HG02763 (cell line): Measurements from ENCODE around the gene METAP2.
"Not testable (repeated sequence)": the region's sequence is repeated elsewhere in the genome, so short reads cannot be mapped to it uniquely, and the experiment has no call there.

Experiments
- ATAC-seq: cut with Tn5 transposase; IDR thresholded peaks from one replicate; pipeline ENCODE4 v1.9.1; 2021; ENCODE audit warnings: mild to moderate bottlenecking, moderate library complexity; ENCODE audit not compliant: unreplicated experiment

Gene METAP2

DNA sequence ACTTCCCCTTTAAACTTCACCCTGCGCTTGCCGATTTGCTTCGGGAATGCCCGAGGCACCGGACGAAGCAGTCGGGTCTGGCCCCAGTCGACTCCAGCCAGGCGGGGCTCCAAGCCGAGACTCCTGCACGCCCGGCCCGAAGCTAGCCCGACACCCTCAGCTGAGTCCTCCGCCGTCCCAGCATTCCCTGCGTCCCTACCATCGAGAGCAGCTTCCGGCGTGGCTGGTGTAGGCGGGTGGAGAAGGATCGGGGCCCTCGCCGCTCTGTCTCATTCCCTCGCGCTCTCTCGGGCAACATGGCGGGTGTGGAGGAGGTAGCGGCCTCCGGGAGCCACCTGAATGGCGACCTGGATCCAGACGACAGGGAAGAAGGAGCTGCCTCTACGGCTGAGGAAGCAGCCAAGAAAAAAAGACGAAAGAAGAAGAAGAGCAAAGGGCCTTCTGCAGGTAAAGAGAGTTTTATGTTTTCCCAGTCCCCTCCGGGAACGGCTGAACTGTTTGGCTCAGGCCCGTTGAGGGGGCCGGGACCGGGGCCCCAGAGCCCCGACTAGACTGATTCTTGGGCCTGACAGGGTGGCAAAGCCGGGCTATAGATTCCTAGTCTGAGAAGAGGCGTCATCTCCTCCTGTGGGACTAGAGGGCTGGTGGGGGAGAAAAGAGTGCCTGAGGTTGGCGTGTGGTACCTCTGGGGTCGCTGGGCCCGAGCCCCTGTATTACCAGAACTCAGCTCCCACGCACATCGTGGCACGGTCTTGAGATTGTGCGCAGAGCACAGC is at the start of gene METAP2:
TSS of gene METAP2 (plus strand) at position 269 of the 776 bp plus-strand sequence. CDS start at position 297, 28 bp downstream.
- ATAC-seq, result peak; percentile 98

DNA sequence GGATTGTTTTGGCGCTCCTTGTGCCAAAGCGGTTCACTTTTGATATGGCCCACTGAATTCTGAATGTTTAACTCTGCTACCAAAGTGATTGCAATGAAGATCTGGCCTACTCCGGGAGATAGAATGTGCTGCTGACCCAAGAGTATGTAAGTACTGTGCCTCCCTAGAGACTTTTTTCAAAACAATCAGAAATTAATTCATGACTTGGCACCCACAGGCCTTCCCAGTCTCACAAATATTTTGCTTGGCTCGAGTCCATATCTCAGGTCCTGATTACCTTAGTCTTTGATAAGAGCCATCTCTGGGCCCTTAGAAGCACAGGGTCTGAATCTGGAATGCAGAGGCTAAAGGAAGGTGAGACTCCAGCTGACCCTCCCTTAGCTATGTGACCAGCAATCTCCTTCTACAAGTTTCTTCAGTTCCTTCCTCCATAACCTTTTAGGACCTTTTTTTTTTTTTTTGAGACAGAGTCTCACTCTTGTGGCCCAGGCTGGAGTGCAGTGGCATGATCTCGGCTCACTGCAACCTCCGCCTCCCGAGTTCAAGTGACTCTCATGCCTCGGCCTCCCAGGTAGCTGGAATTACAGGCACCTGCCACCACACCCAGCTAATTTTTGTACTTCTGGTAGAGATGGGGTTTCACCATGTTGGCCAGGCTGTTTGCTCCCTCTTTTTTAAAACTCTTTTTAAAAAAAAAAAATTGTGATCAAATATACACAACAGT is 49.5 kb upstream of the METAP2 start:
- ATAC-seq, result no peak

DNA sequence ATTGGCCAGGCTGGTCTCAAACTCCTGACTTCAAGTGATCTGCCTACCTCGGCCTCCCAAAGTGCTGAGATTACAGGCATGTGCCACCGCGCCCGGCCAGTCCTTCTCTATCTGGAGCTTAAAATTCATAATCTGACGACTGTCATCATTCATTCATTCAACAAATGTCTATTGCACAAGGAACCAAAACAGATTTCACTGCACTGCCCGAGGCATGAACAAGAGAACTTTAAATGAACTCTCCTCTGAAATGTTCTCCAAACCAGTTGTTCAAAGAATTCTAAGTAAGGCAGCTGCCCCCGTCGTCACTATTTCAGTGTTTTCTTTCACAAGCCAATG is 44.8 kb upstream of the METAP2 start:
- ATAC-seq, result no peak

DNA sequence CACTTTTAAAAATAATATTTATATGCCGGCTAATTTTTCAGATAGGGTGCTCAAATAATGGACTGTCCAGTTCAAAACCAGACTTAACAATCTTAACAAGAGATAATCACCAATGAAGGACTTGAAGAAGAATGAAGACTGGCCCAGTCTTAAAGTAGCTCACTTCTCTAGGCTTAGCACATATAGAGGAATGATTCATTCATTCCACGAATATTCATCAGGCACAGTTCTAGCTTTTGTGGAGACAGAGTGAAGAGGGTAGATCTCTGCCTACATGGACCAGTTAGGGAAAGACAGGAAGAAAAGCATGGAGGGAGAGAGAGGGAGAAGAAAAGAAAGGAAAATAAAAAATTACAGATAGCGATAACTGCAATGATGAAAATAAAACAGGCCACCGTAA is 42.8 kb upstream of the METAP2 start:
- no peak for ATAC-seq

DNA sequence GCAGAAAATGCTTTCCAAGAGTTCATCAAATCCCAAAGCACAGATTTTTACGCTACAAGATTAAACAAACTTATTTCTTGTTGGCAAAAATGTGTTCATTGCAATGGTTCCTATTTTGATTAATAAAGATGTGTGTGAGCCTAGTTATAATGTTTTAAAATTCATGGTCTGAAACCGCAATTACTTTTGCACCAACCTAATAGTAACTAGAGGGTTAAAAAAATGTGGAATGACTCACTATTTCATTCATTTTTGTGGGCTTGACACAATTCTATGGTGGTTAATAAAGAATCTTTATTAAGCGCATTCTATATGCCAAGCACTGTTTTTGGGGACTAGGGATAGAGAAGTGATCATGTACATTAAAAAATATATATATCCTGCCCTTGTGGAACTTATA is 38.6 kb upstream of the METAP2 start:
- no peak for ATAC-seq

DNA sequence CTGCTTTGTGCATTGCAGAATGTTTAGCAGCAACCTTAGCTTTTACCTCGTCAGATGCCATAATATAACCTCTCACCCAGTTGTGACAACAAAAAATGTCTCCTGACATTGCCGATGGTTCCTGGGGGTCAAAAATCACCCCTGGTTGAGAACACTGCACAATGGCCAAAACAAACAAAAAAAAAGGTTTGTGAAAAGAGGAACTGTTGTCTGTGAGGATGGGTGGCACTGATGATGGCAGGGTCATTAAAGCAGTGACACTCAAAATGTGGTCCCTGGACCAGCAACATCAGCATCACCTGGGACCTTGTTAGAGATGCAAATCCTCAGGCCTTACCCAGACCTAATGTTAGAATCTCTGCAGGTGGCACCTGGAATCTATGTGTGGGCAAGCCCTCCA is 36.4 kb upstream of the METAP2 start:
- ATAC-seq, result no peak

DNA sequence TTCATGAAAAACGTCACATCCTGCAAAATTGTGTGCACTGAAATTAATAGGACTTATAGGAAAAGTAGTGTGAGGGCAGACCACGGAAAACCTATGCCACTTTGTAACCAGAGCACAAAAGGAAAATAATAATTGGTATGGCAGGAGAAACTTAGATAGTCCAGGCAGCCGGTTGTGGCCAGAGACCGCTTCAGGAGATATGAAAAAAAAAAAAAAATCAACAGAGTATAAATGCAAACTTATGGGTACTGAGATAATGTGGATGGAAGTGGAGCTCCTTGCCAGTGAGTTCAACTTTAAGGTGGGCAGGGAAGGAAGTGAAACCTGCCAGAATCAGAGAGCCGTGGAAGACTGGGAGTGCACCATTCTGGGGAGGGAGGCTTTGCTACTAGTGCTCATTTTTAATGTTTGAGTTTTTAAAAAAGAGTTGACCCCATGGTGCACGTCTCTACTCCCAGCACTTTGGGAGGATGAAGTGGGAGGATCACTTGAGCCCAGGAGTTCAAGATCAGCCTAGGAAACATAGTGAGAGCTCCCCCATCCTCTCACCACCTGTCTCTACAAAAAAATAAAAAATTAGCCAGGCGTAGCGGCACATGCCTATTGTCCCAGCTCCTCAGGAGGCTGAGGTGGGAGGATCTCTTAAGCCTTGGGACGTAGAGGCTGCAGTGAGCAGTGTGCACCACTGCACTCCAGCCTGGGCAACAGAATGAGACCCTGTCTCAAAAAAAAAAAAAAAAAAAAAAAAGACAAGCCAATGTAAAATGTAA is 34.3 kb upstream of the METAP2 start:
- no peak for ATAC-seq

DNA sequence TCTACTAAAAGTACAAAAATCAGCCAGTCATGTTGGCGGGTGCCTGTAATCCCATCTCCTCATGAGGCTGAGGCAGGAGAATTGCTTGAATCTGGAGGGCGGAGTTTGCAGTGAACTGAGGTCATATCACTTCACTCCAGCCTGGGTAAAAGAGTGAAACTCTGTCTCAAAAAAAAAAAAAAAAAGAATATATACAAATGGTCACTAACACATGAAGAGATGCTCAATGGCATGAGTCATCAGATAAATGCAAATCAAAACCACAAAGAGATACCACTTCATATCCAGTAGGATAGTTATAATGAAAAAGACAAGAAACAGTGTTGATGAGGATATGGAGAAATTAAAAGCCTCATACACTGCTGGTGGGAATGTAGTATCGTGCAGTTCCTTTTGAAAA is 33.6 kb upstream of the METAP2 start:
- ATAC-seq, result no peak

DNA sequence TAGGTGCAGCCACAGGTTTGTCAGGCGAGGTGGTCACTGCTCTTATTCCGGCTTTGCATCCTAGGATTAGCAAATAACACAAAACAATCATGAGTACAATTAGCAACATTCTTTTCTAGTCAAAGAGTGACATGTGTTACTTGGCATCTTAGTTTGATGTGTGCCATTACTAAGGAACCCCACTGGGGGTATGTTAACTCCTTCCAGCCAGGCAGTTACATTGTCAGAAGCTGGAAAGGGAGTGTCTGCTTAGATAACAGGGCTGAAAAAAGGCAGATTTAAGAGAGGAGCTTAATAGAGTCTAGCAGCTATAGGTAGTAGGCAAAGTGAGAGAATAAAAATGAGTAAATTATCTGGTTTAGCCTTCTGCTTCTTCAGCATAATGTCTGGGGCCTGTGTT is 30.5 kb upstream of the METAP2 start:
- no peak for ATAC-seq

DNA sequence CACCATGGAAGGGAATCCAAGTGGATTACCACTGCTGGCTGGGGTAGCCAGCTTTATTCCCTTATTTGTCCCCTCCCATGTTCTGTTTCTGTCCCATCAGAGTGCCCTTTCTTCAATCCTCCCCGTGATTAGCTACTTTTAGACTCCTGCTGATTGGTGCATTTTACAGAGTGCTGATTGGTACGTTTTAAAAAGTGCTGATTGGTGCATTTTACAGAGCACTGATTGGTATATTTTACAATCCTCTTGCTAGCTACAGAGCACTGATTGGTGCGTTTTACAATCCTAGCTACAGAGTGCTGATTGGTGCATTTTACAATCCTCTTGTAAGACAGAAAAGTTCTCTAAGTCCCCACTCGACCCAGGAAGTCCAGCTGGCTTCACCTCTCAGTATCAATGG is 28.9 kb upstream of the METAP2 start:
- ATAC-seq, result not testable (repeated sequence)

DNA sequence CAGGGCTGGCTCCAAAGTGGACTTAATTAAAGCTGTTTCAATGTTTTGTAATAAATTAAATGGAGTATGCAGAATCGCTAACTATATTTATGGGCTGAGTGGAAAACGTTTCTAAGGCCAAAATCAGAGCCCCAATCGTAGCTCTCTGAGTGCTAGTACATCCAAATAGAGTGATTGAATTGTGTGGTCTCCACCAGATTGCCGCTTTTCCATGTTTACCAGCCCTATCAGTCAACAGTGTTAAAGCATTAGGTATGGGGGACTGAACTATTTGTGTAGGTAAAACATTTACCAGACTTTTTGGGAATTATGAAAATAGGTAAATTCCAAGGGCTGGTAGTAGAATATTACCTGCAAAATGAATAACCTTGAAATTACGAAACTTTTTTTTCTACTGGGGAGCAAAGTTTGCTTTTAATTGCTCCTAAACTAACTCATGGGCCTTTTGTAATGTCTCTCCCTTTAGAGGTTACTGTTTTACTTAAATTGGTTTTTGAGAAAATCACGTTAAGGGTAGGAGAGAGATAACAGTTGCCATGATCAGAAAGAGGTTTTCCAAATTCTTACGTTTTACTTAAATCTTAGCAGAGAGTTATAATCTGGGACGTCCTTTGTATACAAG is 28.0 kb upstream of the METAP2 start:
- no peak for ATAC-seq

DNA sequence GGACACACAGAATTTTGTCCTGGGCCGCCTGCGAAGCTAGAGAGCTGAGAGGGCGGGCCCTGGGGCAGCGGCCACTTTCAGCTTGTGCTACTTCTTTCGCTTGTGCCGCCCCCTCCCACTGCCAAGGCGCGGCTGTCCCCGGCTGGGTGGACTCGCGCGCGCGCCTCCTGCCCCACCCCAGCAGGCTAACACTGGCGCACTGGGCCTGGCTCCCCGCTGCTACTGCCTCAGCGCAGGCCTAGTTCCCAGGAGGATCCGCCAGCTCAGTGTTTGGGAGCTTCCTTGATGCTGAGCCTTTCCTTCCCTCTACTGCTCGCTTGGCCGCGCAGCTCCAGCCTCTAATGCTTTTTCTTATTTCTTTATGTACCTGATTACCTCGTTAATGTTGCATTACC is 27.4 kb upstream of the METAP2 start:
- ATAC-seq, result no peak

DNA sequence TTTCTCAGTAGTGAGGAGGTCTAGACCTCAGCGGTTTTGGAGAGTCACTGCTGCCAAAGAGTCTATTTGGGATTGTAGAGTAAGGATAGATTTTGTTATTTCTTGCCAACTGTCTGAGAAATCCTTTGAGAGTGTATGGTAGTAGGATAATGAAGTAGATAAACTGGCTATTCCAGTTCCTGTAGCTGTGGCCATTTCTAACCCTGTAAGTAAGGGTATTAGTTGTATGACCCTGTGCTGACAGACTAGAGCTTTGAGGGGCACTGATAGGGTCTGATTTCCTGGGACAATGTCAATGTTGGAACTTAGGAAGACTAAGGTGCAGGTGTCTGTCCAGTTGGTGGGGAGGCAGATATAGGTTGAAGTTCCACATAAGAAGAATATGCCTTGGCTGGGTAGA is 24.3 kb upstream of the METAP2 start:
- ATAC-seq, result not testable (repeated sequence)

DNA sequence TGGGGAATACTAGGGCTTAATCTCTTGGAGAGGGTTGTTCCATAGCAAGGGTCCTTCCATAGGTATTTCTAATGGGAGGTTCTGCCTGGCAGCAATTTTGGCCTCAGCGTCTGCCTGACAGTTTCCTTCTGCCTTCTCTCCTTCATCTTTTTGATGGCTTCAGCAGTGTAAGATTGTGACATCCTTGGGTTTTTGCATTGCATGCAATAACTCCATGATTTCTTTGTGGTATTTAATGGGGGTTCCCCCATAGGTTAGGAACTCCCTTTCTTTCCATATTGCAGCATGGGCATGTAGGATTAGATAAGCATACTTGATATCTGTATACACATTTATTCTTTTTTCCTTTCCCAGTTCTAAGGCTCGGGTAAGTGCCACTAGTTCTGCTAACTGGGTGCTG is 21.5 kb upstream of the METAP2 start:
- not testable (repeated sequence) for ATAC-seq

DNA sequence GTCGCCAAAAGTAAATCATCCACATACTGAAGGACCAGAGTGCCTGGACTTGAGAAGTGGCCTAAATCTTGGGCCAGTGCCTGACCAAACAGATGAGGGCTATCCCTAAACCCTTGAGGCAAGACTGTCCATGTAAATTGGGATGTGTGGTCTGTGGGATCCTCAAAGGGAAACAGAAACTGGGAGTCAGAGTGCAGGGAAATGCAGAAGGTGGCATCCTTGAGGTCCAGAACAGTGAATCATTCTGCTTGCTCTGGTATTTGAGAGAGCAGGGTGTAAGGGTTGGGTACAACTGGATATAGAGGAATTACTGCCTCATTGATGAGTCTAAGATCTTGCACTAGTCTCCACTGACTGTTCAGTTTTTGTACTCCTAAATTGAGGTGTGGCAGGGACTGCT is 20.1 kb upstream of the METAP2 start:
- not testable (repeated sequence) for ATAC-seq

DNA sequence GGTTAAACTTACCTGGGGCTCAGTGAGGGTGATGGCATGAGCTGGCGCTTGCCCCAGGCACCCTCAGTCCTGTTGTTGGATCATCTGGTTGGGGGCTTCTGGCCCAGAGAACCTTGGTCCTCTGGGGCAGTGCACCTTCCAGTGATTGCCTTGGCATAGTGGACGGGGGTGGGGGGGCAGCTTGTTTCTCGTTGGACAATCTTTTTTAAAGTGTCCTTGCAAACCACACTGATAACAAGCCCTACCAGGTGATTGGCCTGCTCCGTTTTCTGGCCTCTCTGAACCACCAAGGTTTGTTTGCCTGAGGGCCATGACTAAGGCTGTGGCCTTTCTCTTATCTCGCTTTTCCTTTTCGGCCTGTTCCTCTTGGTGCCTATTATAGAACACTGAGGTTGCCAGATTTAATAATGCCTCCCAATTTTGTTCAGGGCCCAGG is 19.2 kb upstream of the METAP2 start:
- not testable (repeated sequence) for ATAC-seq

DNA sequence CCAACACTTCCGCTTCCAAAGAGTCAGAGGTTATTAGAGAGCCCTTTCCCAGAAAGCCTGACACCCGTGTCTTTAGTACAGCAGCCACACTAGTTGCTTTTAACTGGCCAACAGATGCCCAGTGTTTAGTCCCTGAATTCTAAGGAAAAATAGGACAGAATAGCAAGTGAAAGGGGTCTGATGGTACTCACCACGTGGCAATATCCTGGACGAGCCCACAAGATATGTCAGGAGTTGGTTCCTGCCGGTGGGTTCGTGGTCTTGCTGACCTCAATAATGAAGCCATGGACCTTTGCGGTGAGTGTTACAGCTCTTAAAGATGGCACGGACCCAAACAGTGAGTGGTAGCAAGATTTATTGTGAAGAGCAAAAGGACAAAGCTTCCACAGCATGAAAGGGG is 16.3 kb upstream of the METAP2 start:
- ATAC-seq, result not testable (repeated sequence)

DNA sequence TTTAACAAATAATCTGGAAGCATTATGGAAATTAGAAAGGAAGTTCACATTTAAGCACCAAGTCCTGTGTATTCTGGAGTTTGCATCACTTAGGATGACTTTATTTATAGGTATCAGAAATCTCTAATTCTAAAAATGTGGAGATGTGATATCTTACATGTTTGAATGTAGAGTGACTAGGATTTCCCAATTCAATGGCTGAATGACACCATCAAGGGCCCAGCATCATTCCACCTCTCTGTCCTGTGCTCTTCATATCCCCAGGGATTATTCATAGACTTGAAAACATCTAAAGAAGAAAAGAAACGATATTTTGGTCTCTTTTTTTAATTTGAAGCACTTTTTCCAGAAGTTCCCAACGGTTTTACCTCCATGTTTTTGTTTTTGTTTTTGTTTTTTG is 15.2 kb upstream of the METAP2 start:
- no peak for ATAC-seq

DNA sequence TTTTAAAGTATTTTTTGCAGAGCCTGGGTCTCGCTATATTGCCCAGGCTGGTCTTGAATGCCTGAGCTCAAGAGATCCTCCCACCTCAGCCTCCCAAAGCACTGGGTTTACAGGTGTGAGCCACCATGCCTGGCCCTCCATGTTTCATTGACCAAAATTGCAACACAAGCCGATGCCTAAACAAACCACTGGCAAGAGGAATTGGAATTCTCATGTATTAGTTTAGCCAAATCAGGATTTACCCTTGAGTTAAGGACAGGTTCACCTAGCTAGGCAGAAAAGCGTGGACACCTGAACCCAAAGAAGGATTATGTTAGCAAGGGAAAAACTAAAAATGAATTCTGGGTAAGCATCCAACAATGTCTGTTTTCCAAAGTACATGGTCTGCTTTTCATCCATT is 14.6 kb upstream of the METAP2 start:
- ATAC-seq, result no peak

DNA sequence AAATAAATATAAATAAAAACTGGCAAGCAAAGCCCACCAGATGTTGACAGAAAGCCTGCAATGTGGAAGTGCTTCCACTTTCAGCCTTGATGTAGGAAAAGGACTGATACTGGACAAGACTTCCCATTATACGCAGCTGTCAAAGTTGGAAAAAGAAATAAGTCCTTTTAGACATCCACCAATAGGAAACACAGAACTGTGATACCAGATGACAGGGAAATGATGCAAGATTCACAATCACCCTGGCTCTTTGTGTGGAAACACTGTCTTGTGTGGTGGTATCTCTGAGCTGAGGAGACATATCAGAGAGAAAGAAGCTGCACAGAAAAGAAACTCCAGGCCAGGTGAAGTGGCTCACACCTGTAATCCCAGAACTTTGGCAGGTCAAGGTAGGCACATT is 13.8 kb upstream of the METAP2 start:
- ATAC-seq, result no peak

DNA sequence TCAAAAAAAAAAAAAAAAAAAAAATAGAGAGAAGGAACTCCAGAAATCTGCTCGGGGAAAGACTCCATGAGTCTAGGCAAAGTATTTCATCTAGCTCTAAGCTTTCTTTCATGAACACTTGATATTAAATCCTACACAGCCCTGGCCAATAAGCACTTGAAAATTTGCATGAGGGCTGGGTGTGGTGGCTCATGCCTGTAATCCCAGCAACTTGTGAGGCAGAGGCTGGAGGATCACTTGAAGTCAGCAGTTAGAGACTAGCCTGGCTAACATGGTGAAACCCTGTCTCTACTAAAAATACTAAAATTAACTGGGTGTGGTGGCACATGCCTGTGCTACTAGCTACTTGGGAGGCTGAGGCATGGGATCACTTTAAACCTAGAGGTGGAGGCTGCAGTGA is 13.1 kb upstream of the METAP2 start:
- ATAC-seq, result no peak
